Measurements from ENCODE around the gene PRSS21.

Gene PRSS21

GRCh38 chr16:2866431-2866830 is 49.4 kb downstream of the PRSS21 start:
- DNase-seq (ENCODE audit: low read depth) = no peak
- TF ChIP-seq CTCF (conservative IDR thresholded peaks at IDR 0.05; ENCODE audit: low read depth, low read length) = no peak
- H3K4me3 ChIP-seq (ENCODE audit: low read length) = no peak overlapping the region

GRCh38 chr16:2867661-2867986 is 50.6 kb downstream of the PRSS21 start:
- TF ChIP-seq CTCF (conservative IDR thresholded peaks at IDR 0.05; ENCODE audit: low read depth, low read length) = no peak
- H3K4me3 ChIP-seq (ENCODE audit: low read length) = peak overlapping the region; percentile 61
- no peak for DNase-seq (ENCODE audit: low read depth)

- peak; percentile 94 for TF ChIP-seq CTCF (conservative IDR thresholded peaks at IDR 0.05; ENCODE audit: low read depth, low read length)
- DNase-seq (ENCODE audit: low read depth) = peak; percentile 46
- peak overlapping the region; percentile 61 for H3K4me3 ChIP-seq (ENCODE audit: low read length)
Observed at GRCh38 chr16:2867987-2868789, 51.2 kb downstream of the PRSS21 start.
